K562 (cell line): ENCODE measurements around the gene TMEM208. TPM values are rescaled to one million over a fixed set of nuclear protein-coding genes. Genes with fewer than 3 reads are reported as not detected.
A peak's percentile ranks its signal among the peaks of the same experiment; 100 is the strongest.

Experiments used
- BCL6 ChIP-seq: fragments of 250-450 bp; sonication (Bioruptor Pico); IDR thresholded peaks from 2 replicates; pipeline ENCODE4 v1.4.0; 2020
- CBFA2T3 ChIP-seq: fragments of 450-650 bp; IDR thresholded peaks from 2 replicates; pipeline ENCODE4 v1.6.1; 2017
- CLOCK ChIP-seq: fragments of 250-450 bp; sonication (Bioruptor Pico); IDR thresholded peaks from 2 replicates; pipeline ENCODE4 v1.4.0; 2020; ENCODE audit warnings: mild to moderate bottlenecking, moderate library complexity, borderline replicate concordance
- ETV1 ChIP-seq: fragments of 450-650 bp; conservative IDR thresholded peaks from 2 replicates; pipeline ENCODE4 v1.6.1; 2016; ENCODE audit warnings: missing genetic modification characterization, control low read depth, low read depth, missing compliant biosample characterization
- FIP1L1 ChIP-seq: fragments of 200-400 bp; formaldehyde crosslinking; IDR thresholded peaks from 2 replicates; pipeline ENCODE4 v1.6.1; 2018; ENCODE audit warnings: mild to moderate bottlenecking, low read depth, low read length; ENCODE audit not compliant: poor library complexity, severe bottlenecking
- FOXJ3 ChIP-seq: sonication (generic); formaldehyde crosslinking; IDR thresholded peaks from 2 replicates; pipeline ENCODE4 v1.4.0; 2020; ENCODE audit warnings: mild to moderate bottlenecking, missing genetic modification reagents
- HDAC1 ChIP-seq, 2 experiments: fragments of 450-650 bp; IDR thresholded peaks; 2 replicates each; pipeline ENCODE4 v1.6.1; 2016 to 2017; ENCODE audit warnings: inconsistent platforms in 1 of 2, mild to moderate bottlenecking in 1 of 2, moderate library complexity in 1 of 2
- JUND ChIP-seq, 2 experiments: IDR thresholded peaks; 2 replicates in 1 of 2; 3 replicates in 1 of 2; pipeline ENCODE4 v1.6.1; 2011; ENCODE audit warnings: borderline replicate concordance in 2 of 2, low read depth in 2 of 2, low read length in 2 of 2, improper control_type of control experiment in 1 of 2, missing biosample characterization in 1 of 2, missing genetic modification characterization in 1 of 2, missing genetic modification reagents in 1 of 2
- RBFOX2 ChIP-seq: fragments of 200-400 bp; formaldehyde crosslinking; IDR thresholded peaks from 2 replicates; pipeline ENCODE4 v1.6.1; 2017; ENCODE audit warnings: low read depth, mild to moderate bottlenecking, low read length, moderate library complexity
- TGIF2 ChIP-seq: sonication (generic); formaldehyde crosslinking; IDR thresholded peaks from 2 replicates; pipeline ENCODE4 v1.8.1; 2022; ENCODE audit warnings: mild to moderate bottlenecking, missing genetic modification reagents, moderate library complexity
- ZEB2 ChIP-seq: fragments of 450-650 bp; IDR thresholded peaks from 2 replicates; pipeline ENCODE4 v1.6.1; 2016
- ZNF263 ChIP-seq: sonication (generic); formaldehyde crosslinking; IDR thresholded peaks from 2 replicates; pipeline ENCODE4 v1.8.0; 2022; ENCODE audit warnings: mild to moderate bottlenecking, missing genetic modification reagents, borderline replicate concordance
- ZNF592 ChIP-seq: fragments of 450-650 bp; IDR thresholded peaks from 2 replicates; pipeline ENCODE4 v1.6.1; 2017; ENCODE audit warnings: antibody characterized with exemption, mild to moderate bottlenecking
- ZNF766 ChIP-seq: fragments of 200-800 bp; sonication (Bioruptor generic); conservative IDR thresholded peaks from 2 replicates; pipeline ENCODE4 v1.6.1; 2016; ENCODE audit warnings: missing genetic modification characterization, missing compliant biosample characterization
- polyA plus RNA-seq, 8 experiments: library from polyadenylated mRNA; depleted of rRNA in 4 of 8; stranded (reverse) in 5 of 8; unstranded in 3 of 8; fragments of >200 nt; fragmentation: Nextera tagmentation in 2 of 8; fragmentation: Illumina TruSeq in 1 of 8; extraction: Ambion mirVana in 2 of 8; extraction: Trizol in 1 of 8; gene quantifications; 2 replicates each; pipeline versions ENCODE4 v1.2.1 to v1.2.3, GENCODE V29; 2011 to 2014; ENCODE audit warnings: inconsistent platforms in 1 of 8, missing spikeins in 1 of 8
- total RNA-seq, 7 experiments: library from RNA; depleted of rRNA in 6 of 7; stranded (reverse); fragments of >200 nt in 6 of 7; fragmentation: Illumina TruSeq in 2 of 7; extraction: Trizol in 2 of 7; gene quantifications; 2 replicates each; pipeline versions ENCODE4 v1.2.1 to v1.2.3, GENCODE V29; 2011 to 2021; ENCODE audit warnings: low replicate concordance in 1 of 7
- TF ChIP-seq, protein P1 (sequence below): sonication (generic); formaldehyde crosslinking; IDR thresholded peaks from 2 replicates; pipeline ENCODE4 v1.8.0; 2022; ENCODE audit warnings: missing genetic modification reagents, mild to moderate bottlenecking, moderate library complexity, borderline replicate concordance
- TF ChIP-seq, protein P2 (sequence below): fragments of 250-450 bp; sonication (Bioruptor Pico); IDR thresholded peaks from 2 replicates; pipeline ENCODE4 v1.5.0; 2021; ENCODE audit warnings: mild to moderate bottlenecking, moderate library complexity

TMEM208 gene
- total and polyA plus RNA-seq, 9 of the 15 experiments (the other 6 are each of a cell fraction or from before 2014, with no cell fraction given), result 31.8 to 239 (median 54.3) TPM

- TF ChIP-seq, protein P1, sequence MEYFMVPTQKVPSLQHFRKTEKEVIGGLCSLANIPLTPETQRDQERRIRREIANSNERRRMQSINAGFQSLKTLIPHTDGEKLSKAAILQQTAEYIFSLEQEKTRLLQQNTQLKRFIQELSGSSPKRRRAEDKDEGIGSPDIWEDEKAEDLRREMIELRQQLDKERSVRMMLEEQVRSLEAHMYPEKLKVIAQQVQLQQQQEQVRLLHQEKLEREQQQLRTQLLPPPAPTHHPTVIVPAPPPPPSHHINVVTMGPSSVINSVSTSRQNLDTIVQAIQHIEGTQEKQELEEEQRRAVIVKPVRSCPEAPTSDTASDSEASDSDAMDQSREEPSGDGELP, result no peak
- 0 out of 2 replicates have a peak, but pooled peaks have one; percentile 15 for TF ChIP-seq RBFOX2
- TF ChIP-seq HDAC1 (IDR thresholded peaks at IDR 0.05), result no peak
- TF ChIP-seq, protein P2, sequence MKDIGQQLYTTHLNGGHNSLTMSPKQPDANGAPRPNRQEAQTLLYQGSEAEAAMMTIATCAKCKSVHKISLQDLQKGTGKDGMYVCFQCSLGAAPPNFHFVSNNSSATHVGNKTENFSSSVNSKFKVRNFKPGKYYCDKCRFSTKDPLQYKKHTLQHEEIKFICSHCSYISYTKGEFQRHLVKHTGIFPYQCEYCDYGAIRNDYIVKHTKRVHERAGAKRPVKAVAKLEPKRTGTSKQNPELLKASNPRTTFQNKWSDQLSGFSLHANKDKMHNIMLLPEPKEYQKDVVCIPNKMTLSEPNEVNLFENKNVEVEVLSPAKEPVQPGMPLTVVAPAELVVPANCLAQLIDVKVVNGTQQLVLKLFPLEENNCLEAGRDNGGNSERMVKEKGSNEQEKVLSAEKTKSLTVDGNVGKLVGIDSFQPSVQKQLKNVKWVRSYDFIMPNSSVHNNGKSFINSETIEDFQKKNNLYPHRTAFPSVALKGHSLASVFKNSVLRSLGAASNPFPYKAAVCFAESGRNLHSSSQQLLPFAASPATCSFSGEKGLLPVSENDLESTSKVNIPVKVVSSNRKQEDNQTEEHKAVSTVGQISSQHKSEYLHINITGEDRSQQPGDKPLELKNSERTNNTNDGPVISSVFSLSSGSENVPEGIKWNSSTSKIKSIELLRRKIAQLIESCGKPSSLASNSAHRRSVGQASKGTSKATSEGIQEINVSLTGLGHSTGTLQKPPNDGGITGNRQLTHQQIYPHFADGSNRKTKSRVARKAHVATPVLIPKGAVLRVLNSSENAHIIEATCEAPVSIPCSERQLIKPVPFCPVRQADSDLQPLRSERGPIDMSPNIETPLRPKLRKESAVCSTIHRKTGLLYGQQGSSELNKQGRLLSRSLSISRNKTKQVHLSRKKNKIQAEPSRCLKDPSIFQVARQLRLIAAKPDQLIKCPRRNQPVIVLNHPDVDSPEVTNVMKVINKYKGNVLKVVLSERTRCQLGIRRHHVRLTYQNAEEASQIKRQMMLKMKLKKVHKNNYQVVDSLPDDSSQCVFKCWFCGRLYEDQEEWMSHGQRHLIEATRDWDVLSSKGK, result no peak
- no peak for TF ChIP-seq ZEB2
- TF ChIP-seq JUND (IDR thresholded peaks at IDR 0.05; ENCODE audit: borderline replicate concordance, low read depth, low read length), result no peak
- no peak for TF ChIP-seq JUND (tag; IDR thresholded peaks at IDR 0.05; ENCODE audit: borderline replicate concordance, low read depth, low read length)
- TF ChIP-seq TGIF2, result no peak
- no peak for TF ChIP-seq FOXJ3 (CRISPR knock-in tag)
- TF ChIP-seq ZNF263 (CRISPR knock-in tag), result no peak
- no peak for TF ChIP-seq BCL6 (CRISPR knock-in tag)
- no peak for TF ChIP-seq FIP1L1
- TF ChIP-seq ZNF766 (CRISPR knock-in tag), result no peak
- TF ChIP-seq CLOCK, result no peak
- no peak for TF ChIP-seq ETV1 (tag)
- TF ChIP-seq ZNF592, result 0 out of 2 replicates have a peak, but pooled peaks have one; percentile 18
- TF ChIP-seq CBFA2T3, result peak; percentile 41; the same call in 1 of the 2 replicates
These were observed 32.7 kb upstream of the TMEM208 start (continued) for GRCh38 chr16:67194260-67194659.
